Neural progenitor cell (in vitro differentiated cells): ENCODE results near the gene PLEKHA1. TPM values are rescaled to one million over a fixed set of nuclear protein-coding genes. Genes with fewer than 3 reads are reported as not detected.

Source experiments
- DNase-seq: peaks from one replicate; pipeline ENCODE4 v3.0.0-alpha.2; 2016; ENCODE audit warnings: low spot score
- H2AFZ ChIP-seq: fragments of 200-600 bp; sonication (generic); replicated peaks from 2 replicates; pipeline ENCODE4 v1.6.1; 2016; ENCODE audit warnings: antibody characterized with exemption
- H3F3A ChIP-seq: fragments of 200-600 bp; sonication (generic); 2 replicates; pipeline ENCODE4 v1.6.1; 2016; ENCODE audit warnings: antibody characterized with exemption, low read depth
- H3K27ac ChIP-seq: fragments of 200-600 bp; sonication (generic); 2 replicates; pipeline ENCODE4 v1.5.1; 2016; ENCODE audit warnings: mild to moderate bottlenecking
- H3K27me3 ChIP-seq: fragments of 200-600 bp; sonication (generic); 2 replicates; pipeline ENCODE4 v1.6.1; 2016; ENCODE audit warnings: mild to moderate bottlenecking, moderate library complexity
- H3K36me3 ChIP-seq: fragments of 200-600 bp; sonication (generic); 2 replicates; pipeline ENCODE4 v1.5.1; 2016
- H3K4me1 ChIP-seq: fragments of 200-600 bp; sonication (generic); 2 replicates; pipeline ENCODE4 v1.6.1; 2016; ENCODE audit warnings: mixed run types
- H3K4me2 ChIP-seq: fragments of 200-600 bp; sonication (generic); 2 replicates; pipeline ENCODE4 v1.6.1; 2016
- H3K4me3 ChIP-seq: fragments of 200-600 bp; sonication (generic); 2 replicates; pipeline ENCODE4 v1.5.1; 2016
- H3K79me2 ChIP-seq: fragments of 200-600 bp; sonication (generic); 2 replicates; pipeline ENCODE4 v1.6.1; 2016; ENCODE audit warnings: low read depth
- H3K9ac ChIP-seq: fragments of 200-600 bp; sonication (generic); 2 replicates; pipeline ENCODE4 v1.6.1; 2016
- H3K9me3 ChIP-seq: fragments of 200-600 bp; sonication (generic); 2 replicates; pipeline ENCODE4 v1.5.1; 2016; ENCODE audit warnings: low read depth
- H4K20me1 ChIP-seq: fragments of 200-600 bp; sonication (generic); 2 replicates; pipeline ENCODE4 v1.6.1; 2016; ENCODE audit warnings: low read depth
- H3K27ac Mint-ChIP-seq: 3 replicates; pipeline ENCODE4 v1.8.0; 2021; ENCODE audit warnings: mixed read lengths
- H3K27me3 Mint-ChIP-seq: 2 replicates; pipeline ENCODE4 v1.8.0; 2022; ENCODE audit warnings: low read depth, mild to moderate bottlenecking, inconsistent platforms, moderate library complexity, mixed read lengths; ENCODE audit not compliant: insufficient read depth
- H3K36me3 Mint-ChIP-seq: 3 replicates; pipeline ENCODE4 v1.8.0; 2021; ENCODE audit warnings: mixed read lengths
- H3K4me1 Mint-ChIP-seq: 3 replicates; pipeline ENCODE4 v1.8.0; 2021; ENCODE audit warnings: mixed read lengths
- H3K4me3 Mint-ChIP-seq: 3 replicates; pipeline ENCODE4 v1.8.0; 2021; ENCODE audit warnings: mild to moderate bottlenecking, moderate library complexity, mixed read lengths
- H3K9me3 Mint-ChIP-seq: 3 replicates; pipeline ENCODE4 v1.8.0; 2020; ENCODE audit warnings: mixed read lengths
- EZH2 ChIP-seq: fragments of 200-600 bp; sonication (generic); IDR thresholded peaks from 2 replicates; pipeline ENCODE4 v1.6.1; 2017; ENCODE audit warnings: antibody characterized with exemption, mild to moderate bottlenecking, moderate library complexity
- EZH2phosphoT487 ChIP-seq: fragments of 200-600 bp; sonication (generic); IDR thresholded peaks from 2 replicates; pipeline ENCODE4 v1.6.1; 2017; ENCODE audit warnings: antibody characterized with exemption
- total RNA-seq: library from RNA; depleted of rRNA; stranded (reverse); fragments of >200 nt; gene quantifications from 2 replicates; pipeline ENCODE4 v1.2.3, GENCODE V29; 2015; ENCODE audit warnings: low replicate concordance
- TF ChIP-seq, protein P1 (sequence below): fragments of 200-600 bp; sonication (generic); IDR thresholded peaks from 2 replicates; pipeline ENCODE4 v1.5.1; 2017; ENCODE audit warnings: antibody characterized with exemption, mild to moderate bottlenecking

PLEKHA1 gene
- total RNA-seq, 1 donor from 2014 or later: 79.1 TPM

DNA sequence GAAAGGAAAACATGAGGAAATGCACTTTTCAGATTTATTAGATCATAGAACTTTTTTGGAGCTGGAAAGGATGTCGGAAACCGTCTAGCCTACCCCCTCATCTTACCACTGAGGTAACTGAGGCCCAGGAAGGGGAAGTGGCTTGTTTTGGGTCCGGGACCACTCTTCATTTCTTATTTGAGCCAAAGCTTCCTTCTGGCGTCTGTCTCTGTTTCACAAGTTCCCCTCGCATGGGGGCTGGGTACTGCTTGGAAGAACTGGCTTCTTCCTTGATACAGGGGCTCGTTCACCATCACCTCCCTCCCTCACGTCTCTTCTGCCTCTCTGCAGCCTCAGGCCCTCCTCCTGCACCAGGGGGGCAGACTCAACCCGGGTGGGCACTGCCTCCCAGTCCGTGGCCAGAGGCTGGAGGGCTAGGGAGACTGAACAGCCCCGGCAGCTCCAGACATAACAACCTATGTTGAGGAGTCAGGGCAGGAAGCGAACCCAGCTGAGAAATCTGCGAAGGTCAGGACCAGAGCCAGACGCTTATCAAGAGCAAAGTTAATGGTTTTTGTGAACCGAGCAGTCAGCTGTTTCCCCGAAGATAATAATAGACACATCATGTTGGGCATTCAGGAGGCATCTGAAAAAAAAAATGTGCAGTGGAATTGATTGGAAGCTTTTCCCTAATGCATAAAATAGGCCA lies 99.8 kb downstream of the PLEKHA1 start:
- Histone ChIP-seq H3K27ac (no peak overlapping the region), H3K4me1 (peaks cover 27% of the 10 kb centered on the region)
- peak overlapping the region; percentile 54 for H3K4me3 Mint-ChIP-seq

DNA sequence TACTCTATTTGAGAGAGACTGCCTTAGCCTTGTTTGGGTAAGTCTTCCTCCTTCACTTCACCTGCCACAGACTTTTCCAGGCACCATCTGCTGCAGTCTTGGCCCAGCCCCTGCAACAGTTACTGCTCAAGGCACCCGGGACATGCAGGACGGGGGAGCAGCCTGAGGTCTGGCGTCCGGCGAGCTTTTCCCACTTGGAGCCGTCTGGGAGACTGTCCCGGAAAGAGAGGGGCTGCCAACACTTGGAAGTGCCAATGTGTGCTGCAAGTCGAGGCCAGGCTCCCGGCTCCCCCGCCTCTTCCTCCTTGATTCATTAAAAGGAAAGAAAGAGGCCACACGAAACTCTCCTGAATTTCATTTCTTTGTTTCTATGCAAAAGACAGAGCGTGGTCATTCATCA lies 100.6 kb downstream of the PLEKHA1 start:
- Mint-ChIP-seq H3K27me3 (peaks cover 11% of the 10 kb centered on the region), H3K4me1 (peaks cover 62% of the 10 kb centered on the region), H3K9me3 (peaks cover 2% of the 10 kb centered on the region), H3K4me3 (peak overlapping the region; percentile 60), H3K27ac (peak overlapping the region; percentile 92), H3K36me3 (no peaks in the 10 kb centered on the region)
- H3K79me2 ChIP-seq: no peaks in the 10 kb centered on the region
- no peak for DNase-seq
- H3K9ac ChIP-seq: no peak overlapping the region
- H3K27ac ChIP-seq: no peak overlapping the region
- no peaks in the 10 kb centered on the region for H3K27me3 ChIP-seq
- no peak overlapping the region for H2AFZ ChIP-seq
- no peaks in the 10 kb centered on the region for H3K36me3 ChIP-seq
- peaks cover 28% of the 10 kb centered on the region for H3K4me1 ChIP-seq
- H3K4me3 ChIP-seq: no peak overlapping the region
- no peaks in the 10 kb centered on the region for H3K9me3 ChIP-seq
- H3F3A ChIP-seq: peaks cover 12% of the 10 kb centered on the region
- H3K4me2 ChIP-seq: peak overlapping the region; percentile 59
- peaks cover 7% of the 10 kb centered on the region for H4K20me1 ChIP-seq
- TF ChIP-seq, protein P1, sequence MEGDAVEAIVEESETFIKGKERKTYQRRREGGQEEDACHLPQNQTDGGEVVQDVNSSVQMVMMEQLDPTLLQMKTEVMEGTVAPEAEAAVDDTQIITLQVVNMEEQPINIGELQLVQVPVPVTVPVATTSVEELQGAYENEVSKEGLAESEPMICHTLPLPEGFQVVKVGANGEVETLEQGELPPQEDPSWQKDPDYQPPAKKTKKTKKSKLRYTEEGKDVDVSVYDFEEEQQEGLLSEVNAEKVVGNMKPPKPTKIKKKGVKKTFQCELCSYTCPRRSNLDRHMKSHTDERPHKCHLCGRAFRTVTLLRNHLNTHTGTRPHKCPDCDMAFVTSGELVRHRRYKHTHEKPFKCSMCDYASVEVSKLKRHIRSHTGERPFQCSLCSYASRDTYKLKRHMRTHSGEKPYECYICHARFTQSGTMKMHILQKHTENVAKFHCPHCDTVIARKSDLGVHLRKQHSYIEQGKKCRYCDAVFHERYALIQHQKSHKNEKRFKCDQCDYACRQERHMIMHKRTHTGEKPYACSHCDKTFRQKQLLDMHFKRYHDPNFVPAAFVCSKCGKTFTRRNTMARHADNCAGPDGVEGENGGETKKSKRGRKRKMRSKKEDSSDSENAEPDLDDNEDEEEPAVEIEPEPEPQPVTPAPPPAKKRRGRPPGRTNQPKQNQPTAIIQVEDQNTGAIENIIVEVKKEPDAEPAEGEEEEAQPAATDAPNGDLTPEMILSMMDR: no peak
- TF ChIP-seq EZH2phosphoT487 (no peak), EZH2 (no peak)

More for the DNA sequence above, 99.8 kb downstream of the PLEKHA1 start:
- Histone ChIP-seq H3K27me3 (no peaks in the 10 kb centered on the region), H3F3A (peaks cover 12% of the 10 kb centered on the region), H4K20me1 (peaks cover 7% of the 10 kb centered on the region), H2AFZ (no peak overlapping the region), H3K79me2 (no peaks in the 10 kb centered on the region), H3K4me2 (no peak overlapping the region), H3K9ac (no peak overlapping the region), H3K36me3 (no peaks in the 10 kb centered on the region), H3K4me3 (no peak overlapping the region), H3K9me3 (no peaks in the 10 kb centered on the region)
- Mint-ChIP-seq H3K9me3 (no peaks in the 10 kb centered on the region), H3K27ac (peak overlapping the region; percentile 92), H3K27me3 (peaks cover 11% of the 10 kb centered on the region), H3K4me1 (peaks cover 54% of the 10 kb centered on the region), H3K36me3 (no peaks in the 10 kb centered on the region)
- DNase-seq: no peak
- TF ChIP-seq EZH2phosphoT487 (no peak), EZH2 (no peak)
- TF ChIP-seq, protein P1: no peak

DNA sequence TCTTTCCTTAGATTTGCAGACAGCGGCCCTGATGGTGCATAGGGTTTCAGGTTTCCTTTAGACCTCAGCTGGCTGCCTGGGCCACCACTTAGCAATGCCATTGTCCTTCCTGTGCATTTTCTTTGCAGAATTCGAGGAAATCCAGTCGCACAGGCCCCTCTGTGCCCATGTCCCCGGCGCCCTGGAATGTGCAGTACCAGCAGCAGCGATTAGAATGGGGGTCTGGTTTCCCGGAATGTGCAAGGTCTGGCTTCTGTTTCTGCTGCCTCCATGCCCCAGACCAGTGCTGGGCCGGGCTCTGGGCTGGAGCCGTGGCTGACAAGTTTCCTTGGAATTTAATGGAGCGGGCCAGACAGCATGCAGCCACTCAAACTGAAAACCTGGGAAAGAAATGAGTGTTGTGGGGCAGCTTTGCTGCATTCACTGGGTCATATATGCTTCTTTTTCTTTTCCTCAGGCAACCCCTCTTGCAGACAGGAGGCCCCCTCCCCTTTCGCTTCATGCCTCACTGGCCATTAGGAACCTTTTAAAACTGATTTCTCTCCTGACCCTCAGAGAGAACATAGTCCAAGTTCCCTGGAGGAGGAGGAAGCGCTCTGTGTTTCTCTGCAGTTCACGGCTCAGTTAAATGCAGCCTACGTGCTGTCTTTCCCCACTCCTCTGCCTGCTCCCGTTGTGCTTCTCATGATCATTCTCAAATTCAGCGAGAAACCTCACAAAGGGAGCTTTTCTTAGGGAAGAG lies 101.3 kb downstream of the PLEKHA1 start:
- H3K4me1 ChIP-seq: peaks cover 28% of the 10 kb centered on the region

More for the DNA sequence above, 101.3 kb downstream of the PLEKHA1 start:
- Histone ChIP-seq H3K79me2 (no peaks in the 10 kb centered on the region), H2AFZ (no peak overlapping the region), H3F3A (peaks cover 12% of the 10 kb centered on the region), H4K20me1 (peaks cover 7% of the 10 kb centered on the region), H3K36me3 (no peaks in the 10 kb centered on the region), H3K9ac (no peak overlapping the region), H3K4me2 (peak overlapping the region; percentile 59), H3K4me3 (no peak overlapping the region), H3K27ac (no peak overlapping the region), H3K9me3 (no peaks in the 10 kb centered on the region), H3K27me3 (no peaks in the 10 kb centered on the region)
- H3K27me3 Mint-ChIP-seq: peaks cover 10% of the 10 kb centered on the region
- H3K27ac Mint-ChIP-seq: peak overlapping the region; percentile 92
- no peaks in the 10 kb centered on the region for H3K36me3 Mint-ChIP-seq
- peaks cover 63% of the 10 kb centered on the region for H3K4me1 Mint-ChIP-seq
- peaks cover 3% of the 10 kb centered on the region for H3K9me3 Mint-ChIP-seq
- peak; percentile 77 for DNase-seq
- TF ChIP-seq, protein P1: no peak
- TF ChIP-seq EZH2phosphoT487: no peak
- TF ChIP-seq EZH2: no peak
- H3K4me3 Mint-ChIP-seq: peak overlapping the region; percentile 60
